GM19372 (cell line): ENCODE results near the gene MYRFL.
"Not testable (repeated sequence)": the region's sequence is repeated elsewhere in the genome, so short reads cannot be mapped to it uniquely, and the experiment has no call there.

Experiments used
- ATAC-seq: cut with Tn5 transposase; IDR thresholded peaks from one replicate; pipeline ENCODE4 v1.9.1; 2021; ENCODE audit warnings: mild to moderate bottlenecking, low read depth, moderate library complexity; ENCODE audit not compliant: unreplicated experiment

The MYRFL gene

DNA sequence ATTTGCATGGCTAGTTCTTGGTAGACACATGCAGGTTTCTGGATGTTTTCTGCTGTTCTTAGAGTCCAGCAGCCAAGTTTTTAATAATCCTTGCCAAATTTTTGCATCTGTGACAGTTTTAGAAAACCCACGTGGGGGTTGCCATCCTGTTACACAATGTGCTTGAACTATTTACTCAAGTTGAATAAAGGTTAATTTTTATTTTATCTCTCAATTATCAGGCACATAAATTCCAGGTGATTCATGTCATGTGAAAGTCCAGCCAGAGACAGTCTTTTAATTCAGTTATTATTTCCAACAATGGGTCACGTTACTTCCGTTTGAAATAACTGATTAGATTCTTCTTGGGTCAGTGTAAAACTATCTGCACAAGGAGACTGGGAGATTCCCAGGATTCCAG lies 15.7 kb downstream of the MYRFL start:
- ATAC-seq, result no peak

DNA sequence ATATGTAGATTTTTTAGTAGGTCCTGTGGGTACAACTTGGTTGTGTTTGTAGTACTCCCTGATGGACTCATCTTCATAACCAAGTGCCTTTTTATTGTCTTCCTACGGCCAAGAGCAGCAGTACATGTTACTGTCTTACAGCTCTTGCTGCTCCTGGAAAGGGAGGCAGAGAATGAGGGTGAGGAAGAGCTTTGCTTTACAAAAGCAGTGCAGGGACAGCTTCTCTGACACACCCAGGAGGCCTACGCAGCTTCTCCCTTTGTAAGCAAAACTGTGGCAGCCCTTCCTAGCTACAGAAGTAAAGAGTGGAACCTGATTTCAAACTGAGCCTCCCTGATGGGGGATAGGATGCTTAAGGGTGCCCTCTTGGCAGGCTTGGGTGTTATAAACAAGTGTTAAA lies 18.6 kb downstream of the MYRFL start:
- ATAC-seq, result no peak

DNA sequence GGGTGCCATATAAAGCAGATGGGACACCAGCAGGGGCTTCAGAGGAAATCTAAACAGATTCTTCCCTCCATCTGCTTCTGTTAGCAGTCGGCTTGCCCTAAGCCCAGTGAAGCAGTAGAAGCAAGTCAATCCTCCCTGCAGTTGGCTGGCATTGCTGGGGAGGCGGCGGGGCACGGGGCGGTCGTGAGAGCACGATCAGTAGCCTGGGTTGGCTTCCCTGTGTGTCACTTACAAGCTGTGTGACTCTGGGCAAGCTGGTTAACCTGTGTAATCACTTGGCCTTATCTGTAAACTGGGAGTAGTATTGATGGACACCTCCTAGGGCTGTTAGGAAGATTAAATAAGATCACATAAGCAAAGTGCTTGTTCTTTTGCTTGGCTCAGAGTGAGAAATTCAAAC lies 19.4 kb downstream of the MYRFL start:
- ATAC-seq, result no peak

DNA sequence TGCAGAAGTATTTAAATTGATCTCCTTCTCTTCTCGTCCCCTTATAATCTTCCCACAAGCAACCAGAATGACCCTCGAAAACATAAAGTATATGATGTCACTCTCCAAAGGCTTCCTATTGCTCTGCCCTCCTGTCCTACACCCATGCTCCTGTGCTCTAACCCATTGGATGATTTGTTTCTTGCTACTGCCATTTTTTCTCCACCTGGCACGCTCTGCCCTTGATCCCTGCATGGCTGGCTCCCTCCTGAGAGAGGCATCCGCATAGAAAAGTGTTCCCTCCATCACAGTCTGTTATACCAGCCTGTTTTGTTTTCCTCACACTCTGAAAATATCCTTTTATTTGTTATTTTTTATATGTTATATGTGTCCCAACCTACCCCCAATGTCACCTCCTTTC lies 19.8 kb downstream of the MYRFL start:
- ATAC-seq, result no peak

- ATAC-seq, result no peak
Observed at GRCh38 chr12:69846976-69847375, 21.9 kb downstream of the MYRFL start.

- no peak for ATAC-seq
Observed at GRCh38 chr12:69851976-69852375, 26.9 kb downstream of the MYRFL start.

DNA sequence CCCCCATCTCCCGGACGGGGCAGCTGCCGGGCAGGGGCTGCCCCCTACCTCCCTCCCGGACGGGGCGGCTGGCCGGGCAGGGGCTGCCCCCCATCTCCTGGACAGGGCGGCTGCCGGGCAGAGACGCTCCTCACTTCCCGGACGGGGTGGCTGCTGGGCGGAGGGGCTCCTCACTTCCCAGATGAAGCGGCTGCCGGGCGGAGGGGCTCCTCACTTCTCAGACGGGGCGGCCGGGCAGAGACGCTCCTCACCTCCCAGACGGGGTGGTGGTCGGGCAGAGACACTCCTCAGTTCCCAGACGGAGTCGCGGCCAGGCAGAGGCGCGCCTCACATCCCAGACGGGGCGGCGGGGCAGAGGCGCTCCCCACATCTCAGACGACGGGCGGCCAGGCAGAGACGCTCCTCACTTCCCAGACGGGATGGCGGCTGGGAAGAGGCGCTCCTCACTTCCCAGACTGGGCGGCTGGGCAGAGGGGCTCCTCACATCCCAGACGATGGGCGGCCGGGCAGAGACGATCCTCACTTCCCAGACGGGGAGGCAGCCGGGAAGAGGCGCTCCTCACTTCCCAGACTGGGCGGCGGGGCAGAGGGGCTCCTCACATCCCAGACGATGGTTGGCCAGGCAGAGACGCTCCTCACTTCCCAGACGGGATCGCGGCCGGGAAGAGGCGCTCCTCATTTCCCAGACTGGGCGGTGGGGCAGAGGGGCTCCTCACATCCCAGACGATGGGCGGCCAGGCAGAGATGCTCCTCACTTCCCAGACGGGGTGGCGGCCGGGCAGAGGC lies 28.3 kb downstream of the MYRFL start:
- ATAC-seq, result not testable (repeated sequence)

DNA sequence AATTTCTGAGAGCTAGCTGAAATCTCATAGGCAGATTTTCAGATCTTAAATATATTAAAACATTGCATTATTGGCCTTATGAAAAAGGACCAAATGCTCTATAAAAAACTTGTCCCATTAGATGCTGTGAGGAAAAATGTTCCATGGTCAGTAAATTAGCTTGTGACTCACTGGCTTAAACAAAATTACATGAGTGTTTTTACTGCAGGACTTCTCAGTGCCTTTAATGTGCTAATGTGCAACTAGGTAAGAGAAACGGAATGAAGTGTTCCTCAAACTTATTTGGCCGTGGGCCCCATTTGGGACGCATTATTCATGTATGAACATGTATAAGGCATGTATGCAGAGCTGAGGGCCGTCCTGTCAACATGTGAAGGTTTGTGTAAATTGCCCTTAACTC lies 41.7 kb downstream of the MYRFL start:
- no peak for ATAC-seq

DNA sequence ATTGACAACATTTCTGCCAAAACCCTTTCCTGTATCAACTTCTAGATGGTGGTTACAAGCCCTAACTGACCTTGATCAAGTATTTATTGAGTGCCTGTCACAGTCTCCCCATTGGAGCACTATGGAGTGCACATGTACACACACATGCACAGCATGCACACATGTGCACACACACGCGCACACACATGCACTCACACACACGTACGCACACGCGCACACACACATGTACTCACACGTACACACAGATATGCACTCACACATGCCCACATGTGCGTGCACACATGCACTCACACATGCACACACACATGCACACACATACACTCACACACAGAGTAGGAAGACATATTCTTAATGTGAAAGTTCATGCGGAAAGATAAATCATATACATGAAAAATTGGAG lies 43.7 kb downstream of the MYRFL start:
- ATAC-seq, result no peak

DNA sequence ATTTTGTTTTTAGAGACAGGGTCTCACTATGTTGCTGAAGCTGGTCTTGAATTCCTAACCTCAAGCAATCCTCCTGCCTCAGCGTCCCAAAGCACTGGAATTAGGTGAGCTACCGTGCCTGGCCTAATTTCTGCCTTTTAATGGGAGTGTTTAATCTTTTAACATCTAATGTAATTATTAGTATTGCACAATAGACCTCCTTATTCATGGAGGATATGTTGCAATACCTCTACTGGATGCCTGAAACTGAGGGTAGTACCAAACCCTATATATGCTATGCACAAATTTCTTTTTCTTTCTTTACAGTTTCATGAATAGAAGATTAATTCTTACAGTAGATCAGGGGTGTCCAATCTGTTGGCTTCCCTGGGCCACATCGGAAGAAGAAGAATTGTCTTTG lies 47.8 kb downstream of the MYRFL start:
- no peak for ATAC-seq

GRCh38 chr12:69873429-69873828 lies 48.4 kb downstream of the MYRFL start:
- no peak for ATAC-seq

DNA sequence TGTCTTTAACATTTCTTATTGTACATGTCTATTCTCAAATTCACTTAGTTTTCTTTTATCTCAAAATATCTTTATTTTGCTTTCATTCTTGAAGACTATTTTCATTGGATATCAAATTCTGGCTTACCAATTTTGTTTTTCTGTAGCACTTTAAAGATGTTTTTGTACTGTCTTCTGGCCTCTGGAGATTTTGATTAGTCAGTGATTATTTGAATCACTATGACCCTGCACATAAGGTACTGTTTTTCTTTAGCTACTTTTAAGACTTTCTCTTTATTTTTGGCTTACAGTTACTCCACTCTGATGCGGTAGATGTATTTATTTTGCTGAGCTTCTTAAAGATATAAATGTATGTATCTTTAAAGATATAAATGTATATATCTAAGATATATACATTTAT lies 49.6 kb downstream of the MYRFL start:
- ATAC-seq, result no peak

DNA sequence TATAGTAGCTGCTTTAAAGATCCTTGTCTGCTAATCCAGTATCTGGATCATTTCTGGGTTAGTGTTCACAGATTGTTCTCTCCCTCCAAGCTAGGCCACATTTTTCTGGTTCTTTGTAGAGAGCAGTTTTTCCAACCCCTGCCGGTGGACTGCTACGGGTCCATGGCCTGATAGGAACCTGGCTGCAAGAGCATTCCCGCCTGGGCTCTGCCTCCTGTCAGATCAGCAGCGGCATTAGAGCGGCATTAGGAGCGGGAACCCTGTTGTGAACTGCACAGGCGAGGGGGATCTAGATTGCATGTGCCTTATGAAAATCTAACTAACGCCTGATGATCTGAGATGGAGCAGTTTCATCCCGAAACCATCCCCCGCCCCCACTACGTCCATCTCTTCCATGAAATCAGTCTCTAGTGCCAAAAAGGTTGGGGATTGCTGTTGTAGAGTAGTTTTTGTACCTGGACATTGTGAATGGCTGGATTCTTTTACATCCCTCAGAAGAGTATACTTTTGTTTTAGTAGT lies 50.4 kb downstream of the MYRFL start:
- no peak for ATAC-seq

DNA sequence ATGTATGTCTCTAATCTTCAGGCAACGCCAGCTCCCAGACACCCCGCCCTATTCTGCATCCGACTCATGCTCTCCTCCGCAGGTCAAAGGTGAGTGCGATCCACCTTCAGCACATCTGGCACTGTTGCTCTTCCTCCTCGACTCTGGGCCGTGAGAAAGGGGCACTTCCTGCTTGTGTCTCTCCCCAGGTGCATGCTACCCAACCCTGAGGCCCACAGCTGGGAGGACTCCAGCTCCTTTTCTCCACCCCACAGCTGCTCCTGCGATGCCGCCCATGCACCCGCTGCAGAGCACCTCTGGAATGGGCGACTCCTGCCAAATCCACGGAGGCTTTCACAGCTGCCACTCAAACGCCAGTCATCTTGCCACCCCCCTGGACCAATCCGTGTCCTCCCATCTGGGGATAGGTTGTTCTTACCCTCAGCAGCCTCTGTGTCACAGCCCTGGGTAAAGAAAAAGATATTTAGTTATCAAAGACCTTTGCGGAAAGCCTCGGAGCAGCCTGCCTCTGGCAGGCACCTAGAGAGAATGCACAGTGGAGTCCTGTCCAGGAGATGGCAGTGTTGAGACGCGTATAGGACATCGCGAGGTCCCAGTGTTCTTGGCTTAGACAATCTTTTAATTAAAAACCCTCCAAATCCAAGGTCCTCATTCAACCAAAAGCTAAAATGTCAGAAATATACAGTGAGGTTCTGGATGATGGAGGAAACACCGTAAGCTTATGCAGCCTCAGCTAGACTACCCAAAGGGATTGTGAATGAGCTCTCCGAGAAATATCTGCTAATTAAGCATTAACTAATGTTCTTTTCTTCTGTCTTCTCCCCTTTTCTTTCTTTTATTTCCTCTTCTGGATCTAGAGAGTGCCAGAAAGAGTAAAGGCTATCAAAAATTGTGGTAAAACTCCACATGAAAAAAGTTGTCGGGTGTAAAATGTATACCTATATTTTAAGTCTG lies 54.3 kb downstream of the MYRFL start:
- peak; percentile 88 for ATAC-seq

GRCh38 chr12:69880571-69880970 lies 55.5 kb downstream of the MYRFL start:
- ATAC-seq, result no peak

DNA sequence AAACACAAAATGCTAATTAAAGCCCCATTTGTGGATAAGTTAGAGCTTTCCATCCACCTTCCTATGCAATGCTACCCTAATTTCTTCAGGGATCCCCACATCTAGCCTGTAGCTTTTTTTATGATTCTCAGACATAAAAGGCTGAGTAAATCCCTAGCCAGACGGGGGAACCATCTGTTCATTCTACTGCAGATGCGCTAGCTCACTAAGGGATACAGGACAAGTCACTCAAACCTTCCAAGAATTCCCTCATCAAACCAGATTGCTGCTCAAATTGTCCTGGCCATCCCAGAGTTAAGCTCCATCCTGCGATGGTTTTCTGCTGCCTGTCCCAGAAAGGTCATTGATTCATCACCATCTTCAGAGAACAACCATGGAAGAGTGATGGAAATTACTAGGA lies 56.7 kb downstream of the MYRFL start:
- no peak for ATAC-seq

DNA sequence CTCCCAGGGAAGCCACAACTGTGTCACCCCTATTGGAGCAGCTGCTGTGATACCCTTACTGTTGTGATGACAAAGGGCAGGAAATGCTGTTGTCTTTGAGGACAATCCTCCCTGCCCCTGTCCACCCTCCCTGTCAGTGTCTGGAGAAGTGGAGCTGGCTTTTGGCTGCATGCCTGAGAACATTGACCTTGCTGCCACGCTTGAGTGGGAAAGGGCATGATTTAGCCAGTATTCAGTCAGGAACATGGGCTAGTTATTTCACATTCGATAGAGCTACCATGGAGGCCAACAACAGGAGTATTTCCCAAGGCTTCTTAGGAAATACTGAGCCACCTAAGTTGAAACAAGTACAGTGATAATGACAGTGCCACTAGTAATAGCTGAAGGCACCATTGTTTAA lies 59.4 kb downstream of the MYRFL start:
- no peak for ATAC-seq

DNA sequence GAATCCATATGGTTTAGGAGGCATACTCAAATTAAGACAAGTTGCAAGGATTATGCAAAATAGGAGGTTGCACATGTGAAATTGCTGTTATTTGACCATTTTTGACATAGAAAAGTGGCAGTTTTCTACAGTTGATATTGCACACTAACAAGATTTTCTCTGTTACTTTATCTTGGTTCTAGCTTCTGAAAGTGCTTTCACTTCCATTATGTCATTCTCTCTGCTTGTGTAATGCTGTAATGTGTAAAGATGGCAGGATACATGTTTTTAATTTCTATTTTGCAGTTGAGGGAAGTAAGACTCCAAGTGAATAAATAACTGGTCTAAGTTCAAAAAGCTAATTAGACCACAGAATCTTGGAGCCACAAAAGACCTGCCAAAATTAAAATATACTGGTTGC lies 60.6 kb downstream of the MYRFL start:
- peak; percentile 67 for ATAC-seq

- no peak for ATAC-seq
Observed at GRCh38 chr12:69886109-69886508, 61.1 kb downstream of the MYRFL start.

DNA sequence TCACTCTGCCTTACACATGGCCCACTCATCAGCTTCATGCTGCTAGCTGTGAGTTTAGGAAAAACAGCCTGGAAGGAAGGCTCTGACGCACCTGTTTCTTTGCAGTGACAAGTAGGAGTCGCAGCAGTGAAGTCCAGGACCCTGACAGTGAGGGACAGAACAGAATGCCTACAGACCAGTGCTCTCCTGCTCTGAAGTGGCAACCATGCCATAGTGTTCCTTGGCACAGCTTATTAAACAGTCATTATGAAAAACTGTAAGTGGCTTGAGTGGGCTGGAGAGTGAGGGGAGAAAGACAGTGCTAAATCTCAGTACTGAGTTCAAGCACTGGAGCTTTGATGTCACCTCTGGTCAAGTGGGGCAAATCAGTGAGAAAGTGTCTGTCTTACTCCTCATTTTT lies 61.7 kb downstream of the MYRFL start:
- no peak for ATAC-seq

- no peak for ATAC-seq
Observed at GRCh38 chr12:69888901-69889300, 63.9 kb downstream of the MYRFL start.
